Osteocyte (in vitro differentiated cells): ENCODE measurements around the gene ZNF865. TPM values are rescaled to one million over a fixed set of nuclear protein-coding genes. Genes with fewer than 3 reads are reported as not detected.

Source experiments
- DNase-seq: peaks from one replicate; pipeline ENCODE4 v3.0.0; 2021; ENCODE audit warnings: mixed read lengths; ENCODE audit not compliant: unreplicated experiment; ENCODE audit errors: extremely low spot score
- H3K27ac Mint-ChIP-seq: one replicate; pipeline ENCODE4 v1.8.0; 2021; ENCODE audit warnings: mild to moderate bottlenecking, mixed read lengths; ENCODE audit not compliant: unreplicated experiment
- H3K27me3 Mint-ChIP-seq: one replicate; pipeline ENCODE4 v1.8.0; 2021; ENCODE audit warnings: mixed read lengths; ENCODE audit not compliant: unreplicated experiment
- H3K36me3 Mint-ChIP-seq: one replicate; pipeline ENCODE4 v1.8.0; 2021; ENCODE audit warnings: mixed read lengths; ENCODE audit not compliant: unreplicated experiment
- H3K4me1 Mint-ChIP-seq: one replicate; pipeline ENCODE4 v1.8.0; 2021; ENCODE audit warnings: mixed read lengths; ENCODE audit not compliant: unreplicated experiment
- H3K4me3 Mint-ChIP-seq: one replicate; pipeline ENCODE4 v1.8.0; 2021; ENCODE audit warnings: mild to moderate bottlenecking, moderate library complexity, mixed read lengths; ENCODE audit not compliant: unreplicated experiment
- H3K9me3 Mint-ChIP-seq: one replicate; pipeline ENCODE4 v1.8.0; 2021; ENCODE audit warnings: mixed read lengths; ENCODE audit not compliant: unreplicated experiment
- CTCF ChIP-seq: fragments of 200-600 bp; sonication (generic); IDR thresholded peaks from 2 replicates; pipeline ENCODE4 v1.5.0; 2021; ENCODE audit warnings: antibody characterized with exemption, mild to moderate bottlenecking, moderate library complexity
- total RNA-seq: library from RNA; stranded (reverse); gene quantifications from 2 replicates; pipeline ENCODE4 v1.2.1, GENCODE V29; 2021

The ZNF865 gene
- total RNA-seq, 1 donor from 2014 or later: 19.2 TPM

- Mint-ChIP-seq H3K27ac (no peak overlapping the region), H3K36me3 (peaks cover 11% of the 10 kb centered on the region), H3K4me3 (no peak overlapping the region), H3K9me3 (no peaks in the 10 kb centered on the region), H3K4me1 (peaks cover 9% of the 10 kb centered on the region), H3K27me3 (no peaks in the 10 kb centered on the region)
- DNase-seq: no peak
- no peak for TF ChIP-seq CTCF
These were observed 6.7 kb downstream of the ZNF865 start for GRCh38 chr19:55611983-55612645.

- Mint-ChIP-seq H3K4me1 (no peaks in the 10 kb centered on the region), H3K27me3 (no peaks in the 10 kb centered on the region), H3K36me3 (peaks cover 18% of the 10 kb centered on the region), H3K9me3 (no peaks in the 10 kb centered on the region), H3K4me3 (no peak overlapping the region), H3K27ac (no peak overlapping the region)
- TF ChIP-seq CTCF: no peak
- DNase-seq: no peak
These were observed 7.9 kb downstream of the ZNF865 start for GRCh38 chr19:55613396-55613795.

- H3K4me1 Mint-ChIP-seq: no peaks in the 10 kb centered on the region
- TF ChIP-seq CTCF: no peak
- peaks cover 17% of the 10 kb centered on the region for H3K36me3 Mint-ChIP-seq
- DNase-seq: no peak
- H3K9me3 Mint-ChIP-seq: no peaks in the 10 kb centered on the region
- H3K4me3 Mint-ChIP-seq: no peak overlapping the region
- no peak overlapping the region for H3K27ac Mint-ChIP-seq
- no peaks in the 10 kb centered on the region for H3K27me3 Mint-ChIP-seq
These were observed 8.7 kb downstream of the ZNF865 start for GRCh38 chr19:55613930-55614710.

GRCh38 chr19:55614711-55615542, 9.5 kb downstream of the ZNF865 start:
- Mint-ChIP-seq H3K4me1 (no peaks in the 10 kb centered on the region), H3K9me3 (no peaks in the 10 kb centered on the region), H3K27ac (no peak overlapping the region), H3K27me3 (no peaks in the 10 kb centered on the region), H3K36me3 (peaks cover 10% of the 10 kb centered on the region), H3K4me3 (no peak overlapping the region)
- DNase-seq: no peak
- TF ChIP-seq CTCF: no peak
